DOHH2 (cell line): Measurements from ENCODE around the gene DDX49.
"Not testable (repeated sequence)": the region's sequence is repeated elsewhere in the genome, so short reads cannot be mapped to it uniquely, and the experiment has no call there.

ENCODE experiments used
- H3F3A ChIP-seq: fragments of 200-600 bp; sonication (generic), shearing (Covaris generic); 2 replicates; pipeline ENCODE4 v1.6.0; 2016; ENCODE audit warnings: antibody characterized with exemption, mild to moderate bottlenecking; ENCODE audit not compliant: control insufficient read depth, insufficient read depth
- H3K27ac ChIP-seq: fragments of 200-600 bp; sonication (generic); 2 replicates; pipeline ENCODE4 v1.5.1; 2014; ENCODE audit warnings: low read depth, mild to moderate bottlenecking, low read length, moderate library complexity
- H3K27me3 ChIP-seq: fragments of 200-600 bp; sonication (generic); 2 replicates; pipeline ENCODE4 v1.6.1; 2014; ENCODE audit warnings: mild to moderate bottlenecking, low read length, mixed read lengths; ENCODE audit not compliant: control insufficient read depth
- H3K36me3 ChIP-seq: fragments of 200-600 bp; sonication (generic); 2 replicates; pipeline ENCODE4 v1.6.1; 2014; ENCODE audit warnings: mild to moderate bottlenecking, low read length, moderate library complexity, mixed read lengths; ENCODE audit not compliant: control insufficient read depth
- H3K4me1 ChIP-seq: fragments of 200-600 bp; sonication (generic); 2 replicates; pipeline ENCODE4 v1.6.1; 2014; ENCODE audit warnings: mild to moderate bottlenecking, low read length, mixed read lengths; ENCODE audit not compliant: control insufficient read depth
- H3K4me2 ChIP-seq: fragments of 200-600 bp; sonication (generic); 2 replicates; pipeline ENCODE4 v1.6.0; 2014; ENCODE audit warnings: mild to moderate bottlenecking, low read length, moderate library complexity
- H3K4me3 ChIP-seq: fragments of 200-600 bp; sonication (generic); 2 replicates; pipeline ENCODE4 v1.5.1; 2014; ENCODE audit warnings: mild to moderate bottlenecking, low read length, mixed read lengths
- H3K79me2 ChIP-seq: fragments of 200-600 bp; sonication (generic); 2 replicates; pipeline ENCODE4 v1.6.1; 2014; ENCODE audit warnings: mild to moderate bottlenecking, low read length, mixed read lengths; ENCODE audit not compliant: control insufficient read depth
- H3K9me2 ChIP-seq: fragments of 200-600 bp; sonication (generic); replicated peaks from 2 replicates; pipeline ENCODE4 v1.6.1; 2014; ENCODE audit warnings: mild to moderate bottlenecking, low read length, mixed read lengths; ENCODE audit not compliant: control insufficient read depth
- H3K9me3 ChIP-seq: fragments of 200-600 bp; sonication (generic); 2 replicates; pipeline ENCODE4 v1.6.1; 2014; ENCODE audit warnings: antibody characterized with exemption, low read length, mixed read lengths; ENCODE audit not compliant: control insufficient read depth, insufficient read depth
- H4K20me1 ChIP-seq: fragments of 200-600 bp; sonication (generic); 2 replicates; pipeline ENCODE4 v1.6.0; 2014; ENCODE audit warnings: low read depth, mild to moderate bottlenecking, antibody characterized with exemption, low read length, moderate library complexity; ENCODE audit not compliant: control insufficient read depth, insufficient read depth
- EZH2phosphoT487 ChIP-seq: fragments of 200-600 bp; sonication (generic); IDR thresholded peaks from 2 replicates; pipeline ENCODE4 v1.6.1; 2017; ENCODE audit warnings: borderline replicate concordance, mild to moderate bottlenecking, antibody characterized with exemption, low read length, moderate library complexity, mixed read lengths
- TF ChIP-seq, protein P1 (sequence below): fragments of 200-600 bp; sonication (generic); IDR thresholded peaks from one replicate; pipeline ENCODE4 v1.5.1; 2014; ENCODE audit warnings: antibody characterized with exemption, mild to moderate bottlenecking, low read depth, low read length; ENCODE audit not compliant: poor library complexity, severe bottlenecking

Gene DDX49

DNA sequence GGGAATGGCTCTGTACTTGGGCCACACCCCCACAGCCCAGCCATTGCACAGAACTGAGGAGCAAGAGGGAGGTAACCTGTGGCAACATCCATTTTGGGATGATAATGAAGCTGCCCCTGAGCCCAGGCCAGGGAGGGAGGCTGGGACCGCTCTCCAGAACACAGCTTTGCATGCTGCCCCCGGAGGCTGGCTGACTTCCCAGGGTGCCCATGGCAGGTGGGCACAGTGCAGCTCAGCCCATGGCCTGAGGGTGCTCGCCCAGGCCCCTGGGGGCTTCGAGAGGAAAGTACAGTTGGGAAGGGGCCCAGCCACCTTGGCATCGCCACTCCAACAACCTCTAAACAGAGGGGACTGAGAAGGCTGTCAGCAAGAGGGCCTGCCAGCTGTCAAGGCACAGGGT lies 6.0 kb upstream of the DDX49 start:
- no peak overlapping the region for H3K4me3 ChIP-seq
- H3K27me3 ChIP-seq = no peaks in the 10 kb centered on the region
- H3K9me2 ChIP-seq = no peaks in the 10 kb centered on the region
- no peaks in the 10 kb centered on the region for H3F3A ChIP-seq
- H3K4me1 ChIP-seq = peaks cover 10% of the 10 kb centered on the region
- no peak overlapping the region for H3K4me2 ChIP-seq
- no peak overlapping the region for H3K27ac ChIP-seq
- peaks cover 58% of the 10 kb centered on the region for H3K79me2 ChIP-seq
- H3K9me3 ChIP-seq = no peaks in the 10 kb centered on the region
- TF ChIP-seq EZH2phosphoT487 = no peak
- TF ChIP-seq, protein P1, sequence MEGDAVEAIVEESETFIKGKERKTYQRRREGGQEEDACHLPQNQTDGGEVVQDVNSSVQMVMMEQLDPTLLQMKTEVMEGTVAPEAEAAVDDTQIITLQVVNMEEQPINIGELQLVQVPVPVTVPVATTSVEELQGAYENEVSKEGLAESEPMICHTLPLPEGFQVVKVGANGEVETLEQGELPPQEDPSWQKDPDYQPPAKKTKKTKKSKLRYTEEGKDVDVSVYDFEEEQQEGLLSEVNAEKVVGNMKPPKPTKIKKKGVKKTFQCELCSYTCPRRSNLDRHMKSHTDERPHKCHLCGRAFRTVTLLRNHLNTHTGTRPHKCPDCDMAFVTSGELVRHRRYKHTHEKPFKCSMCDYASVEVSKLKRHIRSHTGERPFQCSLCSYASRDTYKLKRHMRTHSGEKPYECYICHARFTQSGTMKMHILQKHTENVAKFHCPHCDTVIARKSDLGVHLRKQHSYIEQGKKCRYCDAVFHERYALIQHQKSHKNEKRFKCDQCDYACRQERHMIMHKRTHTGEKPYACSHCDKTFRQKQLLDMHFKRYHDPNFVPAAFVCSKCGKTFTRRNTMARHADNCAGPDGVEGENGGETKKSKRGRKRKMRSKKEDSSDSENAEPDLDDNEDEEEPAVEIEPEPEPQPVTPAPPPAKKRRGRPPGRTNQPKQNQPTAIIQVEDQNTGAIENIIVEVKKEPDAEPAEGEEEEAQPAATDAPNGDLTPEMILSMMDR = no peak
- peaks cover 43% of the 10 kb centered on the region for H3K36me3 ChIP-seq
- peaks cover 3% of the 10 kb centered on the region; the same call in 1 of the 2 replicates for H4K20me1 ChIP-seq

GRCh38 chr19:18915639-18916038 lies 3.9 kb upstream of the DDX49 start:
- Histone ChIP-seq H3K4me2 (no peak overlapping the region), H3K4me1 (peaks cover 16% of the 10 kb centered on the region)
- TF ChIP-seq, protein P1 = peak; percentile 56
- no peak for TF ChIP-seq EZH2phosphoT487

DNA sequence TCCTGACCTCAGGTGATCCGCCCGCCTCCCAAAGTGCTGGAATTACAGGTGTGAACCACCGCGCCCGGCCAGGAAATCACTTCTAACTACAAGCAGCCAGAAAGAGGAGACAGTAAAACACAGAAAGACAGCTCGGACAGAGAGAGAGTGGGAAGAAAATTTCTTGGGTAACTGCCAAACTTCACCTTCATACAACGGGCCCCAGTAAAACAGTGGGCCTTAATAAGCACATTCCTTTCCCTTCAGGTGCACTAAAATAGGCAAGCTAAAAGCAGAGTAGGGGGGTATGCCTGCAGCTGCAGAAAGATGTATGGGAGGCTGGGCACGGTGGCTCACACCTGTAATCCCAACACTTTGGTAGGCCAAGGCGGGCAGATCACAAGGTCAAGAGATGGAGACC lies 1.9 kb upstream of the DDX49 start:
- Histone ChIP-seq H3K4me3 (peak overlapping the region; percentile 98), H3K36me3 (peaks cover 59% of the 10 kb centered on the region), H3K4me1 (peaks cover 17% of the 10 kb centered on the region), H3K4me2 (peak overlapping the region; percentile 81), H3K79me2 (peaks cover 88% of the 10 kb centered on the region)
- not testable (repeated sequence) for H3K9me3 ChIP-seq, H3K27ac ChIP-seq, H4K20me1 ChIP-seq, H3F3A ChIP-seq, H3K9me2 ChIP-seq, H3K27me3 ChIP-seq

More at GRCh38 chr19:18915639-18916038, 3.9 kb upstream of the DDX49 start:
- H3K9me2 ChIP-seq = no peaks in the 10 kb centered on the region
- no peaks in the 10 kb centered on the region for H3K9me3 ChIP-seq
- peaks cover 6% of the 10 kb centered on the region; the same call in 1 of the 2 replicates for H4K20me1 ChIP-seq
- H3K4me3 ChIP-seq = no peak overlapping the region
- H3K27ac ChIP-seq = no peak overlapping the region
- peaks cover 77% of the 10 kb centered on the region for H3K79me2 ChIP-seq
- no peaks in the 10 kb centered on the region for H3K27me3 ChIP-seq
- peaks cover 51% of the 10 kb centered on the region for H3K36me3 ChIP-seq
- H3F3A ChIP-seq = no peaks in the 10 kb centered on the region

GRCh38 chr19:18919900-18920214 lies 342 bp downstream of the DDX49 start:
- no peaks in the 10 kb centered on the region for H3K9me3 ChIP-seq
- H3K79me2 ChIP-seq = peaks cover 66% of the 10 kb centered on the region

More at GRCh38 chr19:18919900-18920214, 342 bp downstream of the DDX49 start:
- H3K36me3 ChIP-seq = peaks cover 59% of the 10 kb centered on the region
- H3K27ac ChIP-seq = no peak overlapping the region
- H4K20me1 ChIP-seq = 0 out of 2 replicates have a peak, but pooled peaks cover 6% of the 10 kb centered on the region
- peak overlapping the region; percentile 98 for H3K4me3 ChIP-seq
- TF ChIP-seq EZH2phosphoT487 = no peak
- TF ChIP-seq, protein P1 = no peak
- H3K4me2 ChIP-seq = peak overlapping the region; percentile 90
- H3K9me2 ChIP-seq = no peaks in the 10 kb centered on the region
- no peaks in the 10 kb centered on the region for H3F3A ChIP-seq
- H3K4me1 ChIP-seq = peaks cover 17% of the 10 kb centered on the region
- H3K27me3 ChIP-seq = no peaks in the 10 kb centered on the region
